HL-60 (cell line): ENCODE measurements around the gene LRSAM1.

Source experiments
- CTCF ChIP-seq: IDR thresholded peaks from one replicate; pipeline ENCODE4 v1.5.1; 2011; ENCODE audit warnings: low read length, control low read depth, inconsistent platforms; ENCODE audit not compliant: insufficient read depth
- GABPA ChIP-seq: IDR thresholded peaks from 2 replicates; pipeline ENCODE4 v1.6.1; 2012; ENCODE audit warnings: low read depth

- no peak for TF ChIP-seq GABPA
- TF ChIP-seq CTCF = no peak
Measured at GRCh38 chr9:127537792-127538191, 86.5 kb downstream of the LRSAM1 start.
